GM19463 (cell line): ENCODE measurements around the gene FOXC1.
A peak's percentile ranks its signal among the peaks of the same experiment; 100 is the strongest.

Source experiments
- ATAC-seq: cut with Tn5 transposase; IDR thresholded peaks from one replicate; pipeline ENCODE4 v1.9.1; 2021; ENCODE audit warnings: mild to moderate bottlenecking, moderate library complexity; ENCODE audit not compliant: unreplicated experiment

The FOXC1 gene

GRCh38 chr6:1622851-1623768 lies 13.4 kb downstream of the FOXC1 start:
- ATAC-seq = no peak

GRCh38 chr6:1623769-1624057 lies 14.0 kb downstream of the FOXC1 start:
- no peak for ATAC-seq

DNA sequence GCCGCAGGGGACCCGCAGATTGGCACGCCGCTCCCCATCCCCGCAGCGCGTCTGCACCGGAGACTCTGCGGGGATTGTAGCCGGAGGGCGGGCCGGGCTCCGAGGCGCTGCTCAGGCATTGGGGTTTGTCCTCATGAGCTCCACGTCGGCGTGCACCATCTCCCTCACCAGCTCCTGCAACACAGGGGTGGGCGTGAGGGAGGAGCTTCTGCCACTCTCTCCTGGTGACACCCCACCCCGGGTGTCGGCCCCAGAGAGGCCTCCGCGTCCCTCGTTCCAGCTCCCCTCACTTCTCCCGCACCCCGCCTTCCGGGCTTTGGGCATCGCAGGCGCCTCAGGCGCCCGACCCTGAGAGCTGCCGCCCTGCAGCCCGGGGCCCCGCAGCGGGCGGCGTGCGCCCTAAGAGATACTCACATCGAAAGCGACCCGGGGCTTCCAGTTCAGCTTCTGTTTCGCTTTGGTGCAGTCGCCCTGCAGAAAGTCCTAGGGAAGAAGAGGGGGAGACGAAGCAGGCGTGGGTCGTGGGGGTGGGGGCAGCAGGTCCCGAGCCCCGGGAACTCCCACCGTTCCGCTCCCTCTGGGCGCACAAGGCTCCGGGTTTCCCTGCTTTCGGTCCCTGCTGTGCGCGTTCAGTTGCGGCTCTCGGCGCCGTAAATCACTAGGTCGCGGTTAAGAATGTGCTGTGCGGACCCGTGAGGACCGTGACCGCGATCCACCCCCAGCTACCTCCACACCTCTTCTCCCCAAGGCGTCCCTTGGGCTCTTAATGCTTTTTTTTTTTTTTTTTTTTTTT lies 14.5 kb downstream of the FOXC1 start:
- ATAC-seq = peak; percentile 44

DNA sequence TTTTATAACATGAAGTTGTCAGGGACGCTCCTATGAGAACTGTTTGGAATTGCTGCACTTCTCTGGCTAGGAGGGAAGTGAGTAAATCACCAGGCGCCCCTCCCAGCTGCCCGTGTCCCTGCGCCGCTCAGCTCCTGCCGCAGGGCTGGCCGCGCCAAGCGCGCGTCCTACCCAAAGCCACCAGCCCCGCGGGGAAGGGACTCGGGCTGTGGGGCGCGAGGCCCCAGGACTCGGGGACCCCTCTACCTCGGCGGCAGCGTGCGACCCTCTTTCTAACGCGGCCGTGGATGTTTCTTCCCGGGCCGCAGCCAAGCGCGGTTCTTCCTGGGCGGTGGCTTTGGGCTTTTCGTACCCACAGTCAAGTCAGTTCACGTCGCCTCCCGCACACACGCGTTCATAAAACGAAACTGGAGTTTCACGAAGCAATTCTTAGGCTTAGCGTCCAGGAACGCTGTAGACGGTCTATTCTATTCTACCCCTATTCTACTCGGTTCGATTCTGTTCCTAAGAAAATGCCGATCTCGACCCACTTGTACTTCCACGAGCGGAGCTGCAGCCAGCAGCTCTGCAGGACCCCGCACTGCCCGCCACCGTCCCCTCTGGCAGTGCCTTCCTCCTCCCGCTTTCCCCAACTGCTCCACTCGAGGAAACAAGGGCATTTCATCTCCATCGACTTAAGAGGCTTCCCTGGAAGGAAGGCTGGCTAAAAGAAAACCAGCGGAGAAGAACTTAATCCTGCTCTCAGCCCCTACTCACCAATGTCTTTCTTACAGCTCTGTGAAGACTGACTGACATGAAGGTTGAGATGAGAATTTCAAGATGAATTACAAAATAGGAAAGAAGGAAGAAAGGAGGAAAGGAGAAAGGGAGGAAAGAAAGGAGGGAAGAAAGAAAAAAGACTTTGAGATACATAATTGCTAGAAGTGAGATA lies 15.4 kb downstream of the FOXC1 start:
- ATAC-seq = peak; percentile 14

DNA sequence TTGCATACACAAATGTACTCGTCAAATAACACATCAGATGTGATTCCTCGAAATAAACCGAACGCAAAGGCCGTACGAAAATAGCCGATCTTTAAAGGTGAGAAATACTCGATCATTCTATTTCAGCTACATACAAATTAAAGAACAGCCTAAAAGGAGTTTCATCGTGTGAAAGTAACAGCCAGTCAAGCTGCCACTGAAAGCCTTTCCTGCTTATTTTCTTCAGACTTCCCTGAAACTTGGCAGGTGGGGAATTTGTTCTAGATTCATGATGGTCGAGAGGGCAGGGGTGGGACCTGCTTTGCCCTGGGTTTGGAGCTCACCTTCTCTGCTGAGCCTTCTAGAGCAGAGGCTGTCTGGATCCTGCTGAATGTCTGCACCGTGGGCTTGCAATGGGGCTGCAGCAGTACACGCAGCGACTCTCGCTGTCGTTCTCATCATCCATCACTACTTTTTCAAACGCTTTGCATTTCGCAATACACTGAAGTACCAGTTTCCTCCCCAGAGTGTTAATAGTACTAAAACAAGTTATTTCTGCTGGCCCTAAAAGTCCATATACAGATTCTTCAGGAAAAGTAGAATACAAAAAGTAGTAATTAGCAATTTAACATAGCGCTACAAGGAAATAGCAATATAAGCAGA lies 16.2 kb downstream of the FOXC1 start:
- no peak for ATAC-seq

DNA sequence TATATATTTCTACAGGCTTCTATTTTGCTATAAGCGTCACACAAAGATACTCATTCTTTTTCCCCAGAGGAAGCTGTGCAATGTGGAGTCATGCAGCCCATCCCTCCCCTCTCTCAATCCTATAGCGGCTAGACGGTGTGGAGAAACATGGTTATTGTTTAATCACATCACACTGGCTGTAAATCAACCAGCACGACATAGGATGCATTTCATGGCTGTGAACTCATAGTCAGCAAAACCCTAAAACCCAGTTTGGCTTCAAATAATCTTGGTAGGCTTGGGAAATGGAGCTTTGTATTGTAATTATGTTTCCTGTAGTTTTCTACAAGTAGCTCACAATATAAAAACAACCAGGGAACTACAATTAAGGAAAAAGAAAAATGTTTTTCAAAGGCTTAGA lies 16.8 kb downstream of the FOXC1 start:
- no peak for ATAC-seq

DNA sequence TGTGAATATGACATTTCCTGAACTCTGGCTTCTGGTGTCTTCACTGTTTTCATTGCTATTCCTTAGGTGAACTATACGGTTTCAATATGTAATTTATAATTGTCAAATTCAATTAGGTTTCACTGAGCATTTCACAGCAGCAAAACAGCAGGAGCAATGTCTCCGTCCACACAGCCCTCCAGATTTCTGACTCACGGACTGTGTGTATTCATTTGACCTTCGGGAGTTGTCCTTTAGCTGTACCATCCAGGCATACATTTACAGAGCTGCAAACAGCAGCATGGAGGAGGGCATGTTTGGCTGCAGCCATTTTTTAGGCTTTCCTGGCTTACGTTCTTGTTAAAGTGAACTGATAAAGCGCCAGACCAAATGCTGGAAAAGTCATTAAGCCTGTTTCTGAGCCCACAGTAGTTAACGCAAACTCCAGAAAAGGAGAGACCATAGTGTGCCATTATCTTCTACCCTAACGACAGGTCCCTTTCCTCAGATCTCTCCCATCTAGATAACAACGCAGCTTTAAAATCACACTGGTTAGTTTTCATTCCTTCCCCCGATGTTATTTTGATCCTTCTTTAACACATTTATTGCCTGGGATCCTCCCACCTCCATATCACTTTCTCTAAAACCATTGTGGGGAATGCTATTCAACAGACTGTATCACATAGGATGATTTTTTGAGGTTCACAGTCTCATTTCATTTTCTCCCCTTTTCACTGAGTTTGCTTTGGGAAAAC lies 18.3 kb downstream of the FOXC1 start:
- no peak for ATAC-seq

DNA sequence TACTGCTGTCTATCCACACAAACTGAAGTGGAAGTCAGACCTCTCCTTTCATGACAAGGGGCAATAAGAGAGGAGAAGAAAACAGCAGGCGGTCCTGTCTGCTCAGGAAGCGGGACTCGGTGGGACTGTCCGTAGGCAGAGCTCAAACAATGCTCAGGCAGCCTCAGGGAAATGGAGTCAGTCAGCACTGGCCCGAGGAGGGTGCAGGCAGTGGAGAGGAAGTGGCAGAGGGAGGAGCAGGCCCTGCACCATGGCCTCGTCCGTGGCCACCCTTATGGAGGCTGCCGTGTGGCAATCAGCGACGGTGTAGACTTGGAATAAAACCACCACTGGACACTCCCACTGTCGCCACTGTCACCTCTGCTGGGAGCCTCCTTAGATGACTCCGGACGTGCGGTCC lies 19.6 kb downstream of the FOXC1 start:
- no peak for ATAC-seq

- ATAC-seq = no peak
These were observed 20.6 kb downstream of the FOXC1 start for GRCh38 chr6:1630212-1630770.

GRCh38 chr6:1630771-1631217 lies 21.1 kb downstream of the FOXC1 start:
- ATAC-seq = no peak

DNA sequence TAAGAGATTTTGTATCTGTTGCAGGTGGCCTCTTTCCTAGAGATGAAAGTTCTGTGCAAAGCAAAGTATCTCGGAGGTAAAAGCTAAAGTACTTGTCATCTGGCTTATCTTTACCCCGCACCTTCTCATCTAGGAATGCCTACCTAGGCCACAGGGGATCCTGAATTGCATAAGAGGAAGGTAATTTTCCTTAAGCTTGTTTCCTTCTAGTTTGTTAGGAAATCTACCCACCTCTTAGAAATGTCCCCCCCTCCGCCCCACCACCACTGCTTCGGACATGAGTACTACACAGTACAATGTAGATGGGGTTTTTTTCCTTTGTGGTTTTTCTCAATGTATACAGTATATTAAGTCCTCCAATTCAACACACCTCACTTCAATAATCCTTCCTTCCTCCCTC lies 21.5 kb downstream of the FOXC1 start:
- ATAC-seq = no peak

DNA sequence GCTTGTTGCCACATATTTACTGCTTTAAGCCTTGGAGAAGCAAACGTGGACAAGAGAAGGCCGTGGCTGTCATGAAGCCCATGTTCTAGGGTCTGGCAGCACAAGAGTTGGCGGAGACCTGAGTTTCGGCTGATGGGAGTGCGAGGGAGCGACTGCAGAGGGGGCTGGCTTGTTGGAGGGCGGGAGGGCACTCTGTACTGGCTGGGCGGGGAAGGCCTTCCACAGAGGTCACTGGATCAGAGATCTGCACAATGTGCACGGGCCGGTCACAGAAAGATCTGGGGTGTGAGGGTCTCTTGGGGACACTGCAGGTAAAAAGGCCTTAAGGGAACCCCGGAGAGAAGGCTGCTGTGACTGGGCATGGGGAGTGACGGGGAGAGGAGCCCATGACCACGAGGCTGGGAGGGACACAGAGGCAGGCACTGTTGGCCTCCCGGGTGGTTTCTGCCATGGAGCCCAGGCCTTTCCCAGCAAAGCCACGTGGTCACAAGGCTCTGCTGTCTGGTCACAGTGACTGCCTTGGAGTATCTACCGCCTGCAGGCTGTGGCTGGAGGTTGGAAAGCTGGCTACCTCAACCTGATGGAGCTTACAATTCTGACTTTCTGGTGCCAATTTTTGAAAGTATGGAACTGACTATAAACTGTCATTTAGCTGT lies 23.8 kb downstream of the FOXC1 start:
- ATAC-seq = no peak

DNA sequence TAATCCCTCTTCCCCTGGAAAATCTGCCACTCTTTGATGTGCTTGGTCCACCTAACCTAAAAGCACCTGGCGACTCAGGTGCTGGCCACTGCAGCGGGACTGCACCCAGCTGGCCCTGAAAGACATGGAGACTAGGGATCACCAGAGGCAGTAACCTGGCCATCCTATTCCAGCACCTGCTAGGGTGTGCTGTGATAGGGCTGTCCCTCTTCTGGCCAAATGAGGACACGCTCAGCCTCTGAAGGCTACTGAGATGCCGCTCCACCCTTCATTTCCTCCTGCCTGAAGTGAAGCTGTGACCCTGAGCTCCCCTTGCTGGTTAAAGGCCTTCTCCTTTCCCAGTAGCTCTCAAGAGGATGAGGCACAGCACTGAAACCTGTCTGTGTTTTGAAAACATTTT lies 24.4 kb downstream of the FOXC1 start:
- no peak for ATAC-seq

DNA sequence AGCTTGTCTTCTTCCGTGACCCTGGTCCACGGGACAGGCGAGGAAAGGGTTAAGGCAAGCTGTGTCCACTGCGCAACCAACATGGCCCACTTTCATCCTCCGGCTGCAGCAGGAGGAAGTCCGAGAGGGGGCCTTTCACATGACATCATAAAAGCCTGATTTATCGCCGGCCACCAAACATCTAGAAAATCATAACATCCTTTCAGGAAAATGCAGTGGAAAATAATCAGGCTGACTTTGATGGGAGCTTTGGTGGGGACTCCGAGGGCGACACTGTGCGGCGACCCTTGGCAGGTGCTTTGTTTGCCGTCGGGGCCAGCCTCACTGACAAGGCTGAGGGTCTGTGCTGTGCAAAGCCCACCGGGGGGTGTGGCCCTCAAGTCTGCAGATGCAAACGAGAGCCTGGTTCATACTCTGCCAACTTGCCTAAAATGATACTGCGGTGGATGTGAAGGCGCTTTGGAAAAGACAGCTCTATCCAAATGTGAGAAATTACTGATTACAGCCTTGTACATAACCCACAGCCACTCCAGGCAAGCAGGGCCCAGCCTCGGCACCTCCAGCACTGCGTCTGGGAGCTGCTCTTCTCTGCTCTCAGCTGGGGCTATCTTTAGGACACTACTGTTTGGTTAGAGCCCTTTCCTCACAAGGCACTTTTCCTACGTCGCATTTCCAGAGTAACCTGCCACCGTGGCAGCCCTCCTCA lies 25.7 kb downstream of the FOXC1 start:
- no peak for ATAC-seq

- ATAC-seq = no peak
These were observed 26.6 kb downstream of the FOXC1 start for GRCh38 chr6:1636272-1636825.

GRCh38 chr6:1636971-1637871 lies 27.5 kb downstream of the FOXC1 start:
- ATAC-seq = peak; percentile 48

DNA sequence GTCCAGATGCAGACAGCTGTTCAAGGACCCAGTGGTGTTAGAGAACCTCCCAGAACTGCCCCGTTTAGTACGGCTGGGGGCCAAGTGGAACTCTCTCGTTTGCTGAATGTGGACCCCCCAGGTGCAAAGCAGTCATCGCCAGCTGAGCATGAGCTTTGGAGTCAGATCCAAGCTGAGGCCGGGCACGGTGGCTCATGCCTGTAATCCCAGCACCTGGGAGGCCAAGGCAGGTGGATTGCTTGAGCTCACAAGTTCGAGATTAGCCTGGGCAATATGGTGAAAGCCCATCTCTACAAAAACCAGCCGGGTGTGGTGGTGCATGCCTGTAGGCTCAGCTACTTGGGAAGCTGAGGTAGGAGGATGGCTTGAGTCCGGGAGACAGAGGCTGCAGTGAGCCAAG lies 29.7 kb downstream of the FOXC1 start:
- ATAC-seq = no peak
